Ishikawa (cell line): ENCODE data around the gene MAST2.

Experiments used
- EP300 ChIP-seq: IDR thresholded peaks from 2 replicates; pipeline ENCODE4 v1.6.1; 2012; ENCODE audit warnings: borderline replicate concordance
- TAF1 ChIP-seq: IDR thresholded peaks from 2 replicates; pipeline ENCODE4 v1.6.1; 2012; ENCODE audit warnings: low read depth, mild to moderate bottlenecking
- TEAD4 ChIP-seq: IDR thresholded peaks from 2 replicates; pipeline ENCODE4 v1.6.1; 2012

GRCh38 chr1:45824607-45825006 lies 21.2 kb downstream of the MAST2 start:
- TF ChIP-seq TEAD4 (no peak), TAF1 (no peak), EP300 (no peak)
